Measurements from ENCODE around the gene KEAP1. TPM values are rescaled to one million over a fixed set of nuclear protein-coding genes. Genes with fewer than 3 reads are reported as not detected.

The KEAP1 gene
- total RNA-seq, 1 donor from 2014 or later: 69.1 TPM

- intact Hi-C loops (cut with DNase I): no loop called here
- no peak overlapping the region for H3K27ac ChIP-seq
- DNase-seq: no peak
- no peaks in the 10 kb centered on the region for H3K9me3 ChIP-seq
- no peak for TF ChIP-seq CTCF (IDR thresholded peaks at IDR 0.05)
- no peak for ATAC-seq
- H3K4me1 ChIP-seq: peaks cover 20% of the 10 kb centered on the region
- H3K36me3 ChIP-seq: no peaks in the 10 kb centered on the region
- H3K27me3 ChIP-seq: peaks cover 60% of the 10 kb centered on the region
- H3K4me3 ChIP-seq: no peak overlapping the region
Measured at GRCh38 chr19:10519421-10519820, 16.3 kb upstream of the KEAP1 start.

DNA sequence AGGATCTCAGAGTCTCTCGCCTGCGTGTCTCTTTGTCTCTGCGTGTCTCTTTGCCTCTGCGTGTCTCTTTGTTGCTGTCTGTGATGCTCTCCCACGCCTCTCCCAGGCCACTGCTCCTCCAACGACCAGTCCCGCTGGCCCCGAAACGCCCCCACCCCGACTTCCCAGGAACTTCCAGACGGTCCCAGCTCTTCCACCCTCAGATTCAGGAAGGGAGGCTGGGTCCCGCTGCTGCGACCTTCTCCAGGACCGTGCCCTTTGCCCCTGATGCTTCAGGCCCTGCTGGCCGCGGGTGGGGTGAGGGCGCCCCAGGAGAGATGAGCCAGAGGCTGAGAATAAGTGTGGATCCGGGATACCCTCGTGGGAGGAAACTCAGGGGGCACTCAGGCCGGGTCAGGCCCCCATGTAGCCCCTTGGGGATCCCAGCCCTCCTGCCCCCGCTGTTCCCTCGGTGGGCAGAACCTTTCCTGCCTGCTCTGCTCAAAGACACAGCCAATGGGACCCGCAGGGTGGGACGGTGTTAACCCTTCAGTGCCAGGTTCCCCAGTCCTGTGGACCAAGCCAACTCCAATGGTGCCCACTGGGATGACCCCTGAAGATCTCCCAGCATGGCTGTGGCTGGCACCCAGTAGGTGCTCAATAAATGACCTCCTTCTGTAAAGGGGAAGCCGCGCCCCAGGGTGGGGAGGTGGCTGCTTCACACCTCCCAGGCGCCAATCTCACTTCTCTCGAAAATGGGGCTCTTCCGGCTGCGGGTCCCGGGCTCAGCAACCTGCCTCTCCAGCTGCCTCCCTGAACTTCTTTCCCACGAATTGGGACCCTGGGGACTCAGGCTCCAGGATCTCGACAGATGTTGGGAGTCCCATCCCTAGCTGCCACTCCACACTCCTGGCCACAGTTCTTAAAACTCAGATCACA is 15.5 kb upstream of the KEAP1 start:
- intact Hi-C loops (cut with DNase I): no loop called here
- Histone ChIP-seq H3K4me3 (peak overlapping the region; percentile 38), H3K27ac (no peak overlapping the region), H3K9me3 (no peaks in the 10 kb centered on the region), H3K36me3 (no peaks in the 10 kb centered on the region), H3K4me1 (peaks cover 20% of the 10 kb centered on the region), H3K27me3 (peaks cover 64% of the 10 kb centered on the region)
- no peak for DNase-seq
- ATAC-seq: no peak
- TF ChIP-seq CTCF (IDR thresholded peaks at IDR 0.05): no peak

DNA sequence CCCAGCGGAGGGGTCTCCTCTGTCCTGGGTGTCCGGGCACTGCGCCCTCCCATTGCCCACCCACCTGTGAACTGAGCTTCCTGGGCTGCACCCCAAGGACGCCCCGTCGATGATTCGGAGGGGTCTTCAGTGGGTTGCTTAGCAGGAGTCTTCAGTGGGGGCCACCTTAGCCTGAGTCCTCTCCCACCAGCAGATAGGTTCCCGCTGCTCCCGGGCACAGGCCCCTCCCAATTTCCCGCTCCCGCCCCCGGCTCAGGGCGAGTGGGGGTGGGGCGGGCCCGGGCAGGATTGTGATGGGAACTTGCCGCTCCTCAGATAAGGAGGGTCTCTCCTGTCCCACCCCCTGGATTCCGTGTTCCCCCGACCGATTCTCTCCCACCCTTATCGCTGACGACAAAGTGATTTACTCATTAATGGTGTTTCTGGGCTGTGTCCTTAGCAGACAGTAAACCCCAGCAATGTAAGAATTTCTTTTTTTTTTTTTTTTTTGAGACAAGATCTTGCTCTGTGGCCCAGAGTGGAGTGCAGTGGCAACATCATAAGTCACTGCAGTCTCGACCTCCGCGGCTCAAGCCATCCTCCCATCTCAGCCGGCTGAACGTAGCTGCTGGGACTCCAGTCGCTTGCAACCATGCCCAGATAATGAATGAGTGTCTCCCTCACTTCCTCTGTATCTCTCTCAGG is 14.7 kb upstream of the KEAP1 start:
- DNase-seq: no peak
- Histone ChIP-seq H3K4me3 (peak overlapping the region; percentile 38), H3K27ac (no peak overlapping the region)

DNA sequence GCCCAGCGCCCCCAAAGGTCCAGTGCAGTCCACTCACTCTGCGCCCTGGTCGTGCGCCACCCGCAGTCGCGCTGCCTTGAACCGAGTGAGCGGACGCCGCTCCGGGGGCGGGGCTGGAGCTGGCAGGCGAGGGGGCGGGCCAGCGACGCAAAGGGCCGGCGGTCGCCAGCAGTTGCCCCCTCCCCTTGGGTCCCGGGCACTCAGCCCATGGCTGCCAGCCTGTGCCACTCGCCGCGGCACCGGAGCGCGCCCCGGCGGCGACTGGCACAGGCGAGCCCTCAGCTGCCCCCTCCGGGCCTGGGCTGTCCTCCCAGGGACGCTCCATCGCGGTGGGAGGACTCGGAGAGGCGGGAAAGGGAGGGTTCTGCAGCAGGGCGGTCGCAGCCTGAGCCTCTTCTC is 14.2 kb upstream of the KEAP1 start, which contains the start of gene S1PR5:
S1PR5 (minus strand) TSS at position 87 of the 399 bp plus-strand sequence. CDS start 2,436 bp downstream, outside the sequence.
- Histone ChIP-seq H3K27ac (no peak within 1 kb of the TSS), H3K9me3 (no peaks in the 10 kb centered on the region), H3K27me3 (peaks cover 75% of the 10 kb centered on the region), H3K4me3 (peak within 1 kb of the TSS; percentile 38), H3K36me3 (no peaks in the 10 kb centered on the region), H3K4me1 (peaks cover 20% of the 10 kb centered on the region)
- intact Hi-C loops (cut with DNase I): no loop called here
- peak; percentile 46 for ATAC-seq
- no peak for TF ChIP-seq CTCF (IDR thresholded peaks at IDR 0.05)
- DNase-seq: peak; percentile 71

More for the DNA sequence above, 14.7 kb upstream of the KEAP1 start:
- no peak for TF ChIP-seq CTCF (IDR thresholded peaks at IDR 0.05)
- Histone ChIP-seq H3K9me3 (no peaks in the 10 kb centered on the region), H3K27me3 (peaks cover 72% of the 10 kb centered on the region), H3K36me3 (no peaks in the 10 kb centered on the region), H3K4me1 (peaks cover 20% of the 10 kb centered on the region)
- intact Hi-C loops (cut with DNase I): no loop called here
- ATAC-seq: peak; percentile 12

GRCh38 chr19:10516671-10517286 is 13.6 kb upstream of the KEAP1 start:
- Histone ChIP-seq H3K4me3 (peak overlapping the region; percentile 38), H3K27me3 (peaks cover 75% of the 10 kb centered on the region), H3K9me3 (no peaks in the 10 kb centered on the region), H3K27ac (no peak overlapping the region), H3K4me1 (peaks cover 20% of the 10 kb centered on the region), H3K36me3 (no peaks in the 10 kb centered on the region)
- TF ChIP-seq CTCF (IDR thresholded peaks at IDR 0.05): no peak
- DNase-seq: no peak
- intact Hi-C loops (cut with DNase I): no loop called here
- no peak for ATAC-seq

Data from upper lobe of right lung (tissue), 1 donor.